Measurements from ENCODE around the gene IGF2BP1.

The IGF2BP1 gene

GRCh38 chr17:49104511-49105074 lies 107.4 kb downstream of the IGF2BP1 start:
- no peak for DNase-seq

Measured in activated effector memory CD4-positive, alpha-beta T cell treated with Interleukin-2 at 50 U/mL for 16 hours (primary cell).